Activated CD8-positive, alpha-beta memory T cell treated with anti-CD3 and anti-CD28 coated beads, Interleukin-2, amount 50 U/mL, for 1 hour (primary cell): ENCODE results near the gene ATG12.

Experiments
- DNase-seq: peaks from one replicate; pipeline ENCODE4 v3.0.0-alpha.2; 2020; ENCODE audit errors: extremely low read depth

The ATG12 gene

DNA sequence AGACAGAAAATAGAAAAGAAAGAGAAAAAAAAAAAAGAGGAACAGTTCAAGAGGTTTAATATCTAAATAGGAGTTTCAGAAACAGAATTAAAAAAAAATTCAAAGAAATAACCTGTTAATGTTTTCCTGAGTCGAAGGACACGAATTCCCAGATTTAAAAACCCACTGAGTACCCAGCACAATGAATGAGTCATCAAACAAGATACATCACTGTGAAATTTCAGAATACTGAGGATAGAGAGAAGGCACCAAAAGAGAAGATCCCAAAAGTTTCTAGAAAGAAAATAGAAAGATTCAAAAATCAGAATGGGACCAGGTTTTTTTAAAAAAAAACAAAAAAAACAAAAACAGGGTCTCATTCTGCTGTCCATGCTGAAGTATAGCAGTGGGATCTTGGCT is 33.7 kb downstream of the ATG12 start:
- no peak for DNase-seq

DNA sequence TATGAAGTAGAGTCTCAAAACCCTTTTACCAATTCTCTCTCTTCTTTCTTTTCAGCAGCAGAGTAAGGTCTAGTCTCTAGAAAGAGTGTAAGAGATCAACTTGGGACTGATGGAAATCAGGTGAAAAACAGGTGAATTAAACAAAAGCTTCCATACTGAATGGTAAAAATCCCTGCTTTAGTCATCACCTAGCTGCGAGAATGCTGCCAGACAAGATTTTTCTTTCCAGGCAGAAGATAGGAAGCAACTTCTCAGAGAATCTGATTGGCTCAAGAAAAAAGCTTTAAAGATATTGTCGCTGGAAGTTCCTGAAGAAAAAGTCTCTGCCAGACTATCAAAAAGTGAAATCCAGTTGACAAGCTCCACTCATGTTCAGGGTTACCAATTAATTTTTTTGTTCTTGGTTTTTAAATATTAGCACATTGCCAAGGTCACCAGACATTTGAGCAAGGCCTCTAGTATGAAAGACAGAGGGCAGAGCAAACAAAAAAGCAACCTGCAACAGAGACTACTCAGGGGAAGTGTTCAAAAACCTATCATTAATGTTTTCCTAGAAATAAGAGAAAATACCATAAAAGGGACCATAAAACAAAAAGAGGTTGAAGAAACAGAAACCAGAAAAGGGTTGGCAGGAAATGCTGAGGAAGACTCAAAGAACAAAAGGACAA is 34.2 kb downstream of the ATG12 start:
- no peak for DNase-seq

DNA sequence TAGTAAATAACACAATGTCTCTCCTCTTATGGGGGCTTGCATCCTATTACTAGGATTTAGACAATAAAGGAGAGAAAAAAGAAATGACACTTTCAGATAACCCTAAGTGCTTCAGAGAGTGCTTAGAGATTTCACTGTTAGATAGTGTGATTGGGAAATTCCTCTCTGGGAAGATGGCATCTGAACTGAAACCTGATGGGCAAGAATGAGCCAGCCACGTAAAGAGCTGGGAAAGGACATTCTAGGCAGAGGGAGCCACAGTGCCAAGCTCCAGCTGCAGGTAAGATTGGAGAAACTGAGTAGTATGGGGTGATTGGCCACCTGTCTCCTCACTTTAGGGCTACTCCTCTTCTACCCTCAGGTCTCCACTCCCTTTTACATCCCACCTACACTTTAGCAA is 39.4 kb downstream of the ATG12 start:
- no peak for DNase-seq

DNA sequence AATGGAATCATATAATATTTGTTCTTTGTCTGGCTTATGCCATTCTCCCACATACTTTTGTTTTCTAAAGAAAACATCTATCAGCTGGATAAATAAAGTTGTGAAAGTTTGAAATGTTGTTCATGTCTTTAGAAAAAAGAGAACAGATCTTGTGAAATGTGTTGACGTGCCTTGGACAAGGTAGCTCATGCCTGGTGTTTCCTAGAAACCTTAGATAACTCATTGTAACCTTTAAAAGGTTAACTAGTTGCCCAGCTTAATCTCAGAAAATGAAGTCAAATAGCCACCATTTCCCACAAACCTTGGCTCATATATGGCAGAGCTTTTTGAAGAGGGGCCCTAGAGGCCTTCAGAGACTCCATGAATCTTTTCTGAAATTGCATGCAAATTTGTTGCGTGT is 40.2 kb downstream of the ATG12 start:
- DNase-seq, result no peak

DNA sequence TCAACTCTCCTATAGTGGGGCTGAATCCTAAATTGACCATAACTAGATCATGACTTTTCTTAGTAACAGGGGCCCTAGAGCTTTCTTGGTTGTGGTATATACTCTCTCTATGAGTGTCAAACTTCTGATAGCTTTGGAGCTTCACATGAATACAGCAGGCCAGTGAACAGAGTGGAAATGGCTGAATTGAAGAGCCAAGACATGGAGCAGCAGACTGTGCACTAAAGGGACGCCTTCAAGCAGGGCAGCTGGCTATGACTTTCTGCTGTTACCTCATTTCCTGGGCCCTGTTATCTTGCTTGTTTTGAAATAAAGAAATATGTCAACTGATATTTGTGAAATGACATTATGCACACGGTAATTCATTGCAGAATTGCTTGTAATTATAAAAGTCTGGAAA is 41.3 kb downstream of the ATG12 start:
- no peak for DNase-seq

DNA sequence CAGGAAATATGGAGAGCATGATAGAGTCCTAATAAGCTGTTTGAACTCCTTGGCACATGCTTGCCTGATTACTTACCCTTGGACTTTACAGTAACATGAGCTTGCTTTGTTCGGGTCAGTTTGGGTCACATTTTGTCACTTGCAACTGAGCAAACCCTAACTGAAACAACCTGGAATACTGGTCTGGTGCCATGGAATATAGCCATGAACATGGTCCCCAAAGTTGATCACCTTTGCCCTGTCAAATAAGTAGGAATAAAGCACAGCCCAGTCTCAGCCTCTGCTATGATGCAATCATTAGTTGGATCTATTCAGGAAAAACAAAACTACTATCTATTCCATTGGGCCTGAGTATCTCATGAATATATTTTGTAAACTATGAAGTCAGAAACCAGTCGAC is 43.1 kb downstream of the ATG12 start:
- no peak for DNase-seq

DNA sequence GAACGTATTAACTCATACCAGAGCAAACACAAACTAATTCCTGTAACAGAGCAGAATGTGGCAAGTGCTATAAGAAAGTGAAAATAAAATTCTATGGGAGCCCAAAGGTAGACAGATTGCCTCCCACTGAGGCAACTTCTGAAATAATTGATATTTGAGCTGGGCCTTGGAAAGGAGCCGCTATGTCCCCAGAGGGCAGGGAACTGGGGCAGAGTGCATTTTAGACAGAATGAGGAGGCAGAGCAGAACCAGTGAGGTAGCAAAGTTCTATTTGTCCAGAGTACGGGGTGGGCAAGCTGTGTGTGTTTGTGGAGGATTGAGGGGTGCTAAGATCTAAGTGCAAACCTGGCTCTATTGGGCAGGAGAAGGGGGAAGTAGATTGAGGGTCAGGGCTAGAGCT is 44.7 kb downstream of the ATG12 start:
- DNase-seq, result no peak

DNA sequence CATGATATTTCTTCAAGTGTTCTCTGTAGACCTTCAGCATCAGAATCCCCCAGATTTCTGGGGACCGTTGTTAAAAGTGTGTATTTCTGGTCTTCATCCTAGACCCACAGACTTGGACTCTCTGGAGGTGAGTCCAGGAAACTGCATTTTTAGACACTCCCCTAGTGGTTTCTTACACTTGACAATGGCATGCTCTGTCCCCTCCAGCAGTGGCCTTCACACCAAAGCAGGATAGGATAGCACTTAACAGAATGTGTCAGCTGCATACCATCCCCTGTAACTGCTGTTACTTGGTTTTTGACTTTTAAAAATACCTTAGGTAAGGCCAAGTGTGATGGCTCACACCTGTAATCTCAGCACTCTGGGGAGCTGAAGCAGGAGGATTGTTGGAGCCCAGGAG is 45.7 kb downstream of the ATG12 start:
- DNase-seq, result no peak

DNA sequence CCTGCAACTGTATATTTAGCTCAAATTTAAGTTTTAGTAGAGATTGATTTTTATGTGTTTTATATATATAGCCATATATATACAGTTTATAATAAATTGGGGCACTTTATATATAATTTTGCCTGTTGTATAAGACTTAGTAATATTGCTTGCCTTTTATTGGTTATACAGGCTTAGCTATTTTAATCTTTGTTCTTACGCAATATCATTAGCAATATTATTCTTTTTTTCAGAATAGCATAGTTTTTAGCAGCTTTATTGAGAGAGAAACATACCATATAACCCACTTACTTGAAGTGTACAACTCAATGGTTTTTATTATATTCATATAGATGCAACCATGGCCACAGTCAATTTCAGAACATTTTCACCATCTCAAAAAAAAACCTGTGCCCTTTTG is 52.9 kb downstream of the ATG12 start:
- DNase-seq, result no peak

DNA sequence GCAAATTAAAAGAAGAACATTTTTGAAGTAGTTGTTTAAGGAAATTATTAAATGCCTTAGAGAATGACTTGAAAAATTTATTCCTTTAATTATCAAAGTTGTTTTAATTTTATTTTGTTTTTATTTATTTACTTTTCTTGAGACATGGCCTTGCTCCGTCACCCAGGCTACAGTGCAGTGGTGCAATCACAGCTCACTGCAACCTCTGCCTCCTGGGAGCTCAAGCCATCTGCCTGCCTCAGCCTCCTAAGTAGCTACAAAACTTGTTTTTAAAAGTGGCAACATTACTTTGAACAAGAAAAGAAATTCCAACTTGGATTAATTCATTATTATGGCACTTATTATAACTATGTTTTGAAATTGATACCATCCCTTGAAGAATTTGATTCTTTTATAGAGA is 53.9 kb downstream of the ATG12 start:
- no peak for DNase-seq

DNA sequence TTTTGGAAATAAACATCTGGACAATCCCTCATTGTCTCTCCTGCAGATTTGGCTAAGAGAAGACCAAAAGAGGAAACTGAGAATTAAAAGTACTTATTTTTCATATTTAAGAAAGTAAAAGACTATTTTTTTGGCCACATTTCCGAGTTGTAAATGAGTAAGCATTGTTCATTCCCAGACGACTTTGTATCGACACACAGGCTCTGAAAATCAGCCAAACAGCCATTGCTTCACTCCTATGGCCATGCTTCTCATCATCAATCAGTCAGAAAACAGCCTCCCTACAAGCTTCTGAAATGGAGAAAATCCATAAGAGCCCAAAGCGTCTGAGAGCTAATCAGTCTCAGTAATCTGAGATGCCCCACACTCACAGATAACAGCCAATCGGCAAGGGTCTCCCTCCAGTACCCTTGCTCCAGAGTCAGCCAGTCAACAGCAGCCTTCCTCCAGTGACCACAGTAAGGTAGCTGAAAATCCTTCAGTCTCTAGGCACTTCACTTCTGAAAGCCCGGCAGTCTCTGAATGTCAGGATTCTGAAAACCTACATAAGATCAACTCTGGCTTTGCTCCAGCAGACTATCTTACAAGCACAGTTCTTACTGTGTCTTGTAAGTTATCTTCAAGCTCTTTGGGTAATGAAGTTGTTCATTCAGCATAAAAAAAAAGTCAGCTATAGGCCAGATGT is 55.8 kb downstream of the ATG12 start:
- no peak for DNase-seq

DNA sequence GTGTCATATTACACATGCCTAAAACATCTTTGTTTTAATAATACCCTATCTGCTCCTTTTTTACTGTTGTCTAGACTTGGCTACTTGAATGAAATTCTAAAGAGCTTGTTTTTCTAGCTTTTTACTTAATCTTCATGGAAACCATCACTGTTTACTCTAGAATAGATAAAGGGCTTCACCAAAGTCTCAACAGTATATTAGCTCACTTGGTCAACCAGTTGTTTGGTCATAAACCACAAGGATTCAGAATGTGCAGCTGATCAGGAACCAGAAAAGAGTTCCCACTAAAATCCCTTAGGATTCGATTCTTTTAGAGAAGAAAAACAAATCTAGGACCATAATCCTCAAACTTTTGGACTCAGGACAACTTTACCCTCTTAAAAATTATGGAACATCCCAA is 62.9 kb downstream of the ATG12 start:
- DNase-seq, result no peak
